Neuronal stem cell (in vitro differentiated cells): Measurements from ENCODE around the gene USP32.

ENCODE experiments used
- DNase-seq: peaks from one replicate; pipeline ENCODE4 v3.0.0-alpha.2; 2013; ENCODE audit warnings: low spot score
- H2AFZ ChIP-seq: one replicate; pipeline ENCODE4 v1.6.1; 2013; ENCODE audit warnings: mild to moderate bottlenecking, low read length, inconsistent platforms
- H2AK5ac ChIP-seq: 2 replicates; pipeline ENCODE4 v1.6.1; 2013; ENCODE audit warnings: low read depth, mild to moderate bottlenecking, inconsistent platforms, low read length, moderate library complexity, mixed read lengths
- H2BK120ac ChIP-seq: 2 replicates; pipeline ENCODE4 v1.6.1; 2013; ENCODE audit warnings: low read depth, mild to moderate bottlenecking, inconsistent platforms, low read length, moderate library complexity, mixed read lengths
- H2BK12ac ChIP-seq: one replicate; pipeline ENCODE4 v1.6.1; 2013; ENCODE audit warnings: low read length, inconsistent platforms
- H2BK15ac ChIP-seq: 2 replicates; pipeline ENCODE4 v1.6.1; 2013; ENCODE audit warnings: mild to moderate bottlenecking, low read length, inconsistent platforms, mixed read lengths
- H2BK5ac ChIP-seq: one replicate; pipeline ENCODE4 v1.6.1; 2013; ENCODE audit warnings: inconsistent platforms, mild to moderate bottlenecking, low read length, moderate library complexity
- H3K14ac ChIP-seq: one replicate; pipeline ENCODE4 v1.6.1; 2013; ENCODE audit warnings: low read length, inconsistent platforms
- H3K18ac ChIP-seq: 2 replicates; pipeline ENCODE4 v1.6.1; 2013; ENCODE audit warnings: low read length, inconsistent platforms
- H3K23ac ChIP-seq: 2 replicates; pipeline ENCODE4 v1.6.1; 2013; ENCODE audit warnings: low read depth, mild to moderate bottlenecking, mixed read lengths, low read length, inconsistent platforms; ENCODE audit not compliant: poor library complexity
- H3K27ac ChIP-seq: replicated peaks from 3 replicates; pipeline ENCODE4 v1.5.1; 2013; ENCODE audit warnings: low read length, inconsistent platforms
- H3K27me3 ChIP-seq, 3 experiments: 2 replicates each; pipeline ENCODE4 v1.6.1; 2013; ENCODE audit warnings: low read length in 3 of 3, mild to moderate bottlenecking in 2 of 3, inconsistent platforms in 1 of 3, low read depth in 1 of 3, mixed read lengths in 1 of 3, moderate library complexity in 1 of 3; ENCODE audit not compliant: control insufficient read depth in 3 of 3, insufficient read depth in 3 of 3
- H3K36me3 ChIP-seq, 2 donors: replicated peaks in 1 of 2; 2 replicates each; pipeline ENCODE4 v1.6.1; 2013; ENCODE audit warnings: low read length in 2 of 2; ENCODE audit not compliant: control insufficient read depth in 2 of 2, insufficient read depth in 2 of 2
- H3K4ac ChIP-seq: 2 replicates; pipeline ENCODE4 v1.6.1; 2013; ENCODE audit warnings: inconsistent platforms, mild to moderate bottlenecking, low read length, moderate library complexity
- H3K4me1 ChIP-seq, 2 donors: 1 replicate in 1 of 2; 2 replicates in 1 of 2; pipeline ENCODE4 v1.6.1; 2013; ENCODE audit warnings: low read length in 2 of 2, low read depth in 1 of 2; ENCODE audit not compliant: control insufficient read depth in 2 of 2, insufficient read depth in 1 of 2
- H3K4me2 ChIP-seq: one replicate; pipeline ENCODE4 v1.6.1; 2013; ENCODE audit warnings: mild to moderate bottlenecking, low read length, inconsistent platforms; ENCODE audit not compliant: insufficient read depth, poor library complexity, severe bottlenecking
- H3K4me3 ChIP-seq, 2 donors: 2 replicates each; pipeline ENCODE4 v1.5.1; 2013; ENCODE audit warnings: low read length in 2 of 2, mild to moderate bottlenecking in 2 of 2, inconsistent platforms in 1 of 2, moderate library complexity in 1 of 2
- H3K79me1 ChIP-seq: one replicate; pipeline ENCODE4 v1.6.1; 2013; ENCODE audit warnings: low read depth, mild to moderate bottlenecking, inconsistent platforms, low read length, moderate library complexity
- H3K9ac ChIP-seq: one replicate; pipeline ENCODE4 v1.6.1; 2013; ENCODE audit warnings: mild to moderate bottlenecking, low read depth, low read length, inconsistent platforms; ENCODE audit not compliant: poor library complexity
- H3K9me3 ChIP-seq, 2 donors: replicated peaks in 1 of 2; 2 replicates each; pipeline versions ENCODE3 to v1.6.1; 2013; ENCODE audit warnings: low read length in 2 of 2, mild to moderate bottlenecking in 2 of 2, inconsistent platforms in 1 of 2, low read depth in 1 of 2, mixed read lengths in 1 of 2, moderate library complexity in 1 of 2; ENCODE audit not compliant: control insufficient read depth in 2 of 2, insufficient read depth in 1 of 2
- H4K8ac ChIP-seq: one replicate; pipeline ENCODE4 v1.6.1; 2013; ENCODE audit warnings: low read depth, mild to moderate bottlenecking, inconsistent platforms, low read length, moderate library complexity
- H4K91ac ChIP-seq: one replicate; pipeline ENCODE4 v1.6.1; 2013; ENCODE audit warnings: low read length, low read depth, mild to moderate bottlenecking, inconsistent platforms; ENCODE audit not compliant: poor library complexity
- WGBS, 2 donors: extraction: QIAGEN DNeasy Blood & Tissue Kit; methylation state at CpG; one replicate each; pipeline ENCODE4 v1.1.7; 2013; ENCODE audit warnings: missing lambda C conversion rate in 2 of 2, mixed read lengths in 1 of 2; ENCODE audit not compliant: insufficient read length in 2 of 2, insufficient replicate concordance in 1 of 2; ENCODE audit errors: extremely low coverage in 2 of 2; 5-methylcytosine and 5-hydroxymethylcytosine counted together

Gene USP32

DNA sequence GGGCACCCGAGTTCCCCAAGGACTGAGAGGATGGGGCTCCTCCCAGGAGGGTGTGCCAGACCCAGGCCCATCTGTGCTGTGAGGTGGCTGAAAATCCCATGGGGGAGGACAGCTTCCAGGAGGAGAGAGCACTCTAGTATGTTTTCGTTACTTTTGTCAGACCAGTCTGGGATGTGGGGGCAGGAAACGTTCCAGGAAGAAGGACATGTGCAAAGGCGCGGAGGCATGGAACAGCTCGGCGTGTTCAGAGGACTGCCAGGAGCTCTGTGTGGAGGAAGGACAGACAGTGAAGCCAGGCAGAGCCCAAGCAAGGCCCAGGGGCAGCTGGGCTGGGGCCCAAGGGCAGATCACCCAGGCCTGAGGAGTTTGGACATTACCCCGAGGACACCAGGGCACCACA lies 235.2 kb downstream of the USP32 start:
- Histone ChIP-seq H3K23ac (no peak overlapping the region), H2BK120ac (peak overlapping the region; percentile 17), H3K4me3 (no peak overlapping the region), H2AK5ac (peak overlapping the region; percentile 63), H3K14ac (no peak overlapping the region), H3K9me3 (no peaks in the 10 kb centered on the region), H3K27ac (no peak overlapping the region), H2BK5ac (peak overlapping the region; percentile 73), H3K4me1 (peaks cover 20 to 31% of the 10 kb centered on the region in 2 donors), H3K79me1 (peaks cover 1% of the 10 kb centered on the region), H3K4me2 (no peak overlapping the region), H4K8ac (no peak overlapping the region), H4K91ac (no peak overlapping the region), H3K36me3 (peaks cover 0 to 2% of the 10 kb centered on the region in 2 donors), H3K27me3 (peaks cover 0 to 62% (median 0%) of the 10 kb centered on the region in 3 experiments), H3K4ac (peak overlapping the region; percentile 14), H3K9ac (peak overlapping the region; percentile 54), H2BK15ac (no peak overlapping the region), H2AFZ (no peak overlapping the region), H2BK12ac (no peak overlapping the region), H3K18ac (peak overlapping the region; percentile 78)
- no peak for DNase-seq
- WGBS, 2 donors = no CpG with 5 or more reads among the region's 8 CpGs

DNA sequence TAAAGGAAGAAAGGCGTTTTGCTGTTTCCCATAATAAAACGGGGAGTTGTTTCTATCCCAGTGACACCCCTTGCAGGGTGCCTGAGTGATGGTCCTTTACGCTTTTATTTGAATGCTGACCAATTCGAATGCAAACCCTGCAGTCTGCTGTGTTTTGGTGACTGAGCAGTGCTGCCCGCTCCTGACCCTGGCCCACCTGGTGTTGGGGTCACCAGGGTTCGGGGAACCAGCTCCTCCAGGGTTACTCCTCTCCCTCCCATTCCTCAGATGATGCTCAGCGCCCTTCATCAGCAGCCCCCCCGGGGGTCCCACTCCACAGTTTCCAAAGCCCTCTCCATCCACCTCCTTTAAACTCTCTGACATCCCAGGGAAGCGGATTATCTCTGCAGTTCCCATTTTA lies 236.1 kb downstream of the USP32 start:
- no peak overlapping the region for H3K23ac ChIP-seq
- H3K27me3 ChIP-seq = peaks cover 0 to 71% (median 5%) of the 10 kb centered on the region in 3 experiments

DNA sequence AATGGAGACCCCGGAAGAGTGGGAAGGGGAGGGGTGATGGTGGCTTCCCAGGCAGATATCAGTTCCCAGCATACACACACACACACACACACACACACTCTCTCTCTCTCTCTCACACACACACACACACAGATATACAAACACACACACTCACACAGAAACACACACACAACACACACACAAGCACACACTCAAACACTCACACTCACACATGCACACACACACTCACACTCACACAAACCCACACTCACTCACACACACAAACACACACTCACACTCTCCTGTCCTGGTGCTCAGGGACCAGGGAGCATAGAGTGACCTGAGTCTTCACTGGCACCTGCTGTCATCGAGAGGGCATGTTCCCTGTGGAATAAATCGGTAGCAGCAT lies 236.5 kb downstream of the USP32 start:
- peaks cover 3% of the 10 kb centered on the region for H3K79me1 ChIP-seq
- no CpG with 5 or more reads among the region's 3 CpGs for WGBS, 2 donors

More for the DNA sequence above, 236.1 kb downstream of the USP32 start:
- Histone ChIP-seq H2BK120ac (no peak overlapping the region), H3K4me3 (no peak overlapping the region), H2AFZ (no peak overlapping the region), H3K4ac (no peak overlapping the region), H2BK5ac (no peak overlapping the region), H2BK12ac (no peak overlapping the region), H3K4me1 (peaks cover 10 to 25% of the 10 kb centered on the region in 2 donors), H3K36me3 (peaks cover 0 to 2% of the 10 kb centered on the region in 2 donors), H2AK5ac (no peak overlapping the region), H3K9ac (no peak overlapping the region), H3K14ac (no peak overlapping the region), H3K27ac (no peak overlapping the region), H3K9me3 (no peaks in the 10 kb centered on the region), H3K79me1 (peaks cover 3% of the 10 kb centered on the region), H2BK15ac (no peak overlapping the region), H3K4me2 (no peak overlapping the region), H3K18ac (no peak overlapping the region), H4K91ac (no peak overlapping the region), H4K8ac (no peak overlapping the region)
- whole genome bisulfite sequencing, 2 donors = no CpG with 5 or more reads among the region's 9 CpGs
- DNase-seq = no peak

DNA sequence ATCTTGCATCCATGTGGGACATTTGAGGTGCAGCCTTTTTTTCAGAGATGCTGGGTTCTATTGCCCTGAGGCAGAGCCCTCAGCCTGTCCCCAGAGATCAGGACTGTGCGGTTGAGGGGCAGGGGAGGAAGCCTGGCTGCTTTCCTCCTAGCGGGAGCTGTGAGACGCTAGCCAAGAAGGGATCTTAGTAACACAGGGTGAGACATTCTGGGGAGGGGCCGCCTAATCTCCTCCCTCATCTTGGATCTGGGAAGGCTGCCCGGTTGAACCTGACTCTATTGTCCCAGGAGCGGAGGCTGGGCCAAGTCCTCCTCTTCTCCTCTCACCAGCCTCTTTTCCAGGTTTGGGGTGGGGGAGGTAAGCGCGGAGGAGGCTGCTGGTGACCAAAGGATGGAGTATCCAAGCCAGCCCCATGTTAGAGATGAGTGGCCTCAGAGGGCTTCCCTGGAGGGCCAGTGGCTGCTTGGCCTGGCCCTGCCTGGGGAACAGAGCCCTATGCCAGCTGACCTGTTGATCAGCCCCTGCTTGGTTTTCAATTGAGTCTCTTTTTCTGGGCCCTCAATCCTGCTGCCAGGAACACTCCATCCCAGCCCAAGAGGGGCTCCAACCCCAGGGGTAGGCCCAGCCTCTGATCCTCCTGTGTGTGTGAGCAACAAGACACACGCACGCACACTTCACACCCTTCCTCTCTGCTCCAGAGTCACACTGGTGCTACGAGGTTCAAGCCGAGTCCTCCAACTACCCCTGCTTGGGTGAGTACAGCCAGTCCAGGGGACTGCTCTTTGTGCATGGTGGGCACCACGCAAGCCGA lies 237.1 kb downstream of the USP32 start:
- WGBS, 2 donors = no CpG with 5 or more reads among the region's 14 CpGs
- peaks cover 0 to 2% of the 10 kb centered on the region in 2 donors for H3K36me3 ChIP-seq
- H3K14ac ChIP-seq = peak overlapping the region; percentile 31
- peaks cover 10 to 26% of the 10 kb centered on the region in 2 donors for H3K4me1 ChIP-seq
- peaks cover 2 to 81% (median 11%) of the 10 kb centered on the region in 3 experiments for H3K27me3 ChIP-seq
- H2BK12ac ChIP-seq = peak overlapping the region; percentile 49
- no peak overlapping the region for H2AFZ ChIP-seq
- no peak for DNase-seq
- H3K79me1 ChIP-seq = peaks cover 5% of the 10 kb centered on the region
- H3K9me3 ChIP-seq = no peaks in the 10 kb centered on the region
- H3K4me2 ChIP-seq = no peak overlapping the region
- peak overlapping the region; percentile 74 for H3K9ac ChIP-seq
- H3K27ac ChIP-seq = no peak overlapping the region
- peak overlapping the region; percentile 87 for H3K4ac ChIP-seq
- peak overlapping the region; percentile 72 for H4K8ac ChIP-seq
- H2BK15ac ChIP-seq = peak overlapping the region; percentile 56
- H4K91ac ChIP-seq = peak overlapping the region; percentile 24
- H2AK5ac ChIP-seq = peak overlapping the region; percentile 91
- peak overlapping the region; percentile 46 for H3K23ac ChIP-seq
- peak overlapping the region; percentile 97 for H2BK120ac ChIP-seq
- no peak overlapping the region for H3K4me3 ChIP-seq
- peak overlapping the region; percentile 74 for H3K18ac ChIP-seq
- peak overlapping the region; percentile 67 for H2BK5ac ChIP-seq

More for the DNA sequence above, 236.5 kb downstream of the USP32 start:
- H2BK12ac ChIP-seq = no peak overlapping the region
- peak overlapping the region; percentile 74 for H3K9ac ChIP-seq
- no peaks in the 10 kb centered on the region for H3K9me3 ChIP-seq
- no peak overlapping the region for H2AFZ ChIP-seq
- H3K27me3 ChIP-seq = peaks cover 0 to 75% (median 8%) of the 10 kb centered on the region in 3 experiments
- no peak overlapping the region for H4K91ac ChIP-seq
- no peak overlapping the region for H3K27ac ChIP-seq
- H2BK15ac ChIP-seq = no peak overlapping the region
- peaks cover 10 to 24% of the 10 kb centered on the region in 2 donors for H3K4me1 ChIP-seq
- no peak for DNase-seq
- peak overlapping the region; percentile 74 for H3K18ac ChIP-seq
- no peak overlapping the region for H3K4ac ChIP-seq
- H3K4me2 ChIP-seq = no peak overlapping the region
- no peak overlapping the region for H2BK5ac ChIP-seq
- no peak overlapping the region for H3K23ac ChIP-seq
- no peak overlapping the region for H2BK120ac ChIP-seq
- H3K4me3 ChIP-seq = no peak overlapping the region
- H3K14ac ChIP-seq = peak overlapping the region; percentile 31
- H2AK5ac ChIP-seq = peak overlapping the region; percentile 91
- H3K36me3 ChIP-seq = peaks cover 0 to 2% of the 10 kb centered on the region in 2 donors
- H4K8ac ChIP-seq = no peak overlapping the region
